Uterus (tissue), 2 donors: ENCODE data around the gene BICRAL.

ENCODE experiments used
- POLR2A ChIP-seq, 2 donors: fragments of 450-650 bp; IDR thresholded peaks; one replicate each; pipeline ENCODE4 v1.6.1; 2016; ENCODE audit warnings: antibody characterized with exemption in 2 of 2, mild to moderate bottlenecking in 1 of 2, moderate library complexity in 1 of 2
- TF ChIP-seq, protein P1 (sequence below), 4 experiments: fragments of 200-600 bp in 2 of 4; fragments of 450-650 bp in 2 of 4; sonication (generic) in 2 of 4; IDR thresholded peaks; one replicate each; pipeline ENCODE4 v1.5.1; 2016 to 2019; ENCODE audit warnings: antibody characterized with exemption in 4 of 4, mild to moderate bottlenecking in 2 of 4, moderate library complexity in 1 of 4

DNA sequence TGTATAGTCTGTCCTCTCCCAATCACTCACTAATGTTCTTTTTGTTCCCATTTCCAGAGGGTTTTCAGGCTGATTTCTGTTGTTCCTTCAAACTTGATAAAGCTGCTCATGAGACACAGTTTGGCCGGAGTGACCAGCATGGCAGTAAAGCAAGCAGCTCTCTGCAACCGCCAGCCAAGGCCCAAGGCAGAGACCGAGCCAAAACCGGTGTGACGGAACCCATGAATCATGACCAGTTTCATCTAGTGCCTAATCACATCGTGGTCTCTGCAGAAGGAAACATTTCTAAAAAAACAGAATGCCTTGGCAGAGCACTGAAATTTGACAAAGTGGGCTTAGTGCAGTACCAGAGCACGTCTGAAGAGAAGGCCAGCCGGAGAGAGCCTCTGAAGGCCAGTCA, 82.8 kb downstream of the BICRAL start:
- TF ChIP-seq, protein P1, sequence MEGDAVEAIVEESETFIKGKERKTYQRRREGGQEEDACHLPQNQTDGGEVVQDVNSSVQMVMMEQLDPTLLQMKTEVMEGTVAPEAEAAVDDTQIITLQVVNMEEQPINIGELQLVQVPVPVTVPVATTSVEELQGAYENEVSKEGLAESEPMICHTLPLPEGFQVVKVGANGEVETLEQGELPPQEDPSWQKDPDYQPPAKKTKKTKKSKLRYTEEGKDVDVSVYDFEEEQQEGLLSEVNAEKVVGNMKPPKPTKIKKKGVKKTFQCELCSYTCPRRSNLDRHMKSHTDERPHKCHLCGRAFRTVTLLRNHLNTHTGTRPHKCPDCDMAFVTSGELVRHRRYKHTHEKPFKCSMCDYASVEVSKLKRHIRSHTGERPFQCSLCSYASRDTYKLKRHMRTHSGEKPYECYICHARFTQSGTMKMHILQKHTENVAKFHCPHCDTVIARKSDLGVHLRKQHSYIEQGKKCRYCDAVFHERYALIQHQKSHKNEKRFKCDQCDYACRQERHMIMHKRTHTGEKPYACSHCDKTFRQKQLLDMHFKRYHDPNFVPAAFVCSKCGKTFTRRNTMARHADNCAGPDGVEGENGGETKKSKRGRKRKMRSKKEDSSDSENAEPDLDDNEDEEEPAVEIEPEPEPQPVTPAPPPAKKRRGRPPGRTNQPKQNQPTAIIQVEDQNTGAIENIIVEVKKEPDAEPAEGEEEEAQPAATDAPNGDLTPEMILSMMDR (IDR thresholded peaks at IDR 0.05) = no peak
- TF ChIP-seq POLR2A (IDR thresholded peaks at IDR 0.05) = no peak
